ENCODE results near the gene TPST1.
"Not testable (repeated sequence)": the region's sequence is repeated elsewhere in the genome, so short reads cannot be mapped to it uniquely, and the experiment has no call there.

Gene TPST1

GRCh38 chr7:66283003-66283920 is 78.1 kb downstream of the TPST1 start:
- DNase-seq (ENCODE audit: low read depth in 2 of 2), result no peak

- DNase-seq (ENCODE audit: low read depth in 2 of 2), result no peak
Observed at GRCh38 chr7:66296001-66296521, 90.9 kb downstream of the TPST1 start.

GRCh38 chr7:66296557-66296956 is 91.4 kb downstream of the TPST1 start:
- no peak for DNase-seq (ENCODE audit: low read depth in 2 of 2)

GRCh38 chr7:66297579-66297978 is 92.4 kb downstream of the TPST1 start:
- no peak for DNase-seq (ENCODE audit: low read depth in 2 of 2)

GRCh38 chr7:66301249-66301648 is 96.1 kb downstream of the TPST1 start:
- no peak for DNase-seq (ENCODE audit: low read depth in 2 of 2)

GRCh38 chr7:66301737-66302136 is 96.6 kb downstream of the TPST1 start:
- no peak for DNase-seq (ENCODE audit: low read depth in 2 of 2)

GRCh38 chr7:66303454-66304155 is 98.5 kb downstream of the TPST1 start:
- DNase-seq (ENCODE audit: low read depth in 2 of 2), result no peak

GRCh38 chr7:66304536-66304935 is 99.4 kb downstream of the TPST1 start:
- DNase-seq (ENCODE audit: low read depth in 2 of 2), result no peak

- no peak for DNase-seq (ENCODE audit: low read depth in 2 of 2)
Observed at GRCh38 chr7:66306243-66306642, 101.1 kb downstream of the TPST1 start.

GRCh38 chr7:66307591-66308215 is 102.6 kb downstream of the TPST1 start:
- DNase-seq (ENCODE audit: low read depth in 2 of 2), result no peak

GRCh38 chr7:66308411-66308810 is 103.3 kb downstream of the TPST1 start:
- no peak for DNase-seq (ENCODE audit: low read depth in 2 of 2)

- no peak for DNase-seq (ENCODE audit: low read depth in 2 of 2)
Observed at GRCh38 chr7:66310620-66311019, 105.5 kb downstream of the TPST1 start.

- DNase-seq (ENCODE audit: low read depth in 2 of 2), result no peak
Observed at GRCh38 chr7:66313886-66314568, 108.9 kb downstream of the TPST1 start.

- no peak for DNase-seq (ENCODE audit: low read depth in 2 of 2)
Observed at GRCh38 chr7:66315192-66315591, 110.1 kb downstream of the TPST1 start.

GRCh38 chr7:66319407-66319979 is 114.4 kb downstream of the TPST1 start:
- no peak for DNase-seq (ENCODE audit: low read depth in 2 of 2)

GRCh38 chr7:66321283-66321682 is 116.1 kb downstream of the TPST1 start:
- no peak for DNase-seq (ENCODE audit: low read depth in 2 of 2)

- DNase-seq (ENCODE audit: low read depth in 2 of 2), result no peak
Observed at GRCh38 chr7:66323114-66323796, 118.1 kb downstream of the TPST1 start.

GRCh38 chr7:66324985-66325384 is 119.9 kb downstream of the TPST1 start:
- not testable (repeated sequence) for DNase-seq (ENCODE audit: low read depth in 2 of 2)

GRCh38 chr7:66326501-66327215 is 121.5 kb downstream of the TPST1 start:
- DNase-seq (ENCODE audit: low read depth in 2 of 2), result no peak

- no peak for DNase-seq (ENCODE audit: low read depth in 2 of 2)
Observed at GRCh38 chr7:66330961-66331360, 125.8 kb downstream of the TPST1 start.

All from stimulated activated CD4-positive, alpha-beta T cell treated with anti-CD3 and anti-CD28 coated beads, Interleukin-15, amount 100 ng/mL, for 48 hours (primary cell).